ENCODE measurements around the gene FAM163B. TPM values are rescaled to one million over a fixed set of nuclear protein-coding genes. Genes with fewer than 3 reads are reported as not detected.

Gene FAM163B
- total and polyA plus RNA-seq, 2 experiments from 2014 or later = 0.60 to 1.3 TPM

GRCh38 chr9:133560311-133560710 is 48.9 kb downstream of the FAM163B start:
- H3K9me2 ChIP-seq (ENCODE audit: insufficient read depth) = no peaks in the 10 kb centered on the region
- TF ChIP-seq EZH2 (IDR thresholded peaks at IDR 0.05; ENCODE audit: low read depth, unreplicated experiment) (no peak), CTCF (conservative IDR thresholded peaks at IDR 0.05; ENCODE audit: low read depth in 2 of 2) (no peak), NANOG (IDR thresholded peaks at IDR 0.05; ENCODE audit: borderline replicate concordance) (no peak), ZNF331 (CRISPR knock-in tag; IDR thresholded peaks at IDR 0.05; ENCODE audit: low read depth) (no peak), CREB1 (CRISPR knock-in tag; IDR thresholded peaks at IDR 0.05; ENCODE audit: low read depth) (no peak), REST (IDR thresholded peaks at IDR 0.05; ENCODE audit: unreplicated experiment) (no peak), ZNF462 (CRISPR knock-in tag; IDR thresholded peaks at IDR 0.05) (no peak), STAT1 (IDR thresholded peaks at IDR 0.05; ENCODE audit: unreplicated experiment) (no peak), JUNB (IDR thresholded peaks at IDR 0.05; ENCODE audit: unreplicated experiment) (no peak), ZNF114 (CRISPR knock-in tag; IDR thresholded peaks at IDR 0.05) (no peak), POLR2AphosphoS5 (IDR thresholded peaks at IDR 0.05; ENCODE audit: low read depth) (no peak), EZH2phosphoT487 (IDR thresholded peaks at IDR 0.05; ENCODE audit: unreplicated experiment) (no peak), ETS1 (IDR thresholded peaks at IDR 0.05) (no peak)
- no peaks in the 10 kb centered on the region for H3K36me3 Mint-ChIP-seq (ENCODE audit: low read depth)
- no peak for ATAC-seq
- H3K27ac ChIP-seq (ENCODE audit: low read depth) = no peak overlapping the region
- no peak overlapping the region for H3K4me2 ChIP-seq
- H3K4me3 ChIP-seq = no peak overlapping the region
- H3K27me3 ChIP-seq (ENCODE audit: insufficient read depth) = no peaks in the 10 kb centered on the region
- peak overlapping the region; percentile 78; the same call in 1 of the 2 replicates for H3K27ac Mint-ChIP-seq
- peaks cover 15% of the 10 kb centered on the region for H3K27me3 Mint-ChIP-seq (ENCODE audit: insufficient read depth, low read depth, poor library complexity)
- H3K36me3 ChIP-seq (ENCODE audit: insufficient read depth) = no peaks in the 10 kb centered on the region
- peaks cover 5% of the 10 kb centered on the region for H3K4me1 ChIP-seq (ENCODE audit: insufficient read depth)
- H2AFZ ChIP-seq = no peak overlapping the region
- no peaks in the 10 kb centered on the region for H3F3A ChIP-seq (replicated peaks; ENCODE audit: low read depth)
- H3K9me3 Mint-ChIP-seq = no peaks in the 10 kb centered on the region; the same call in 2 of the 3 replicates
- no peaks in the 10 kb centered on the region for H3K79me2 ChIP-seq (replicated peaks; ENCODE audit: insufficient read depth)
- no peak for DNase-seq (ENCODE audit: low spot score)
- H3K4me1 Mint-ChIP-seq = peaks cover 34% of the 10 kb centered on the region
- no peak overlapping the region for H3K4me3 Mint-ChIP-seq
- no peaks in the 10 kb centered on the region for H4K20me1 ChIP-seq (replicated peaks; ENCODE audit: insufficient read depth)
